NT2/D1 (cell line): Measurements from ENCODE around the gene CCDC40.

Experiments used
- DNase-seq: peaks from one replicate; pipeline ENCODE4 v3.0.0-alpha.2; 2011; ENCODE audit warnings: low read depth, low spot score
- H3K27me3 ChIP-seq: 2 replicates; pipeline ENCODE4 v1.6.0; 2011; ENCODE audit warnings: mild to moderate bottlenecking; ENCODE audit not compliant: insufficient read length, insufficient read depth
- H3K36me3 ChIP-seq: 2 replicates; pipeline ENCODE4 v1.6.1; 2011; ENCODE audit warnings: mild to moderate bottlenecking, low read length, mixed read lengths; ENCODE audit not compliant: insufficient read depth, insufficient read length
- H3K4me1 ChIP-seq: 2 replicates; pipeline ENCODE4 v1.5.1; 2011; ENCODE audit not compliant: insufficient read depth, insufficient read length
- H3K4me3 ChIP-seq: 2 replicates; pipeline ENCODE4 v1.5.1; 2011; ENCODE audit warnings: low read depth; ENCODE audit not compliant: insufficient read length
- H3K9ac ChIP-seq: 2 replicates; pipeline ENCODE4 v1.6.0; 2011; ENCODE audit warnings: low read depth; ENCODE audit not compliant: insufficient read length
- H3K9me3 ChIP-seq: 2 replicates; pipeline ENCODE4 v1.5.1; 2011; ENCODE audit warnings: mild to moderate bottlenecking, low read length; ENCODE audit not compliant: insufficient read depth
- SUZ12 ChIP-seq: IDR thresholded peaks from 2 replicates; pipeline ENCODE4 v1.6.1; 2011; ENCODE audit not compliant: insufficient read length, insufficient read depth; ENCODE audit errors: extremely low read depth
- YY1 ChIP-seq: IDR thresholded peaks from 2 replicates; pipeline ENCODE4 v1.6.1; 2011; ENCODE audit not compliant: insufficient read length, insufficient read depth
- ZNF274 ChIP-seq: IDR thresholded peaks from 2 replicates; pipeline ENCODE4 v1.6.1; 2011; ENCODE audit warnings: mild to moderate bottlenecking, low read depth, low read length

Gene CCDC40

GRCh38 chr17:80025796-80026195 is 10.6 kb upstream of the CCDC40 start:
- Histone ChIP-seq H3K36me3 (peaks cover 18% of the 10 kb centered on the region), H3K4me3 (no peak overlapping the region), H3K9me3 (no peaks in the 10 kb centered on the region), H3K27me3 (no peaks in the 10 kb centered on the region), H3K9ac (no peak overlapping the region), H3K4me1 (peaks cover 10% of the 10 kb centered on the region)
- TF ChIP-seq ZNF274 (no peak), SUZ12 (no peak), YY1 (no peak)
- DNase-seq, result no peak

- no peak for DNase-seq
- TF ChIP-seq YY1 (no peak), ZNF274 (no peak), SUZ12 (no peak)
- Histone ChIP-seq H3K36me3 (peaks cover 22% of the 10 kb centered on the region), H3K4me1 (peaks cover 10% of the 10 kb centered on the region), H3K9me3 (no peaks in the 10 kb centered on the region), H3K9ac (no peak overlapping the region), H3K4me3 (no peak overlapping the region), H3K27me3 (no peaks in the 10 kb centered on the region)
Observed at GRCh38 chr17:80026359-80027042, 9.9 kb upstream of the CCDC40 start.

DNA sequence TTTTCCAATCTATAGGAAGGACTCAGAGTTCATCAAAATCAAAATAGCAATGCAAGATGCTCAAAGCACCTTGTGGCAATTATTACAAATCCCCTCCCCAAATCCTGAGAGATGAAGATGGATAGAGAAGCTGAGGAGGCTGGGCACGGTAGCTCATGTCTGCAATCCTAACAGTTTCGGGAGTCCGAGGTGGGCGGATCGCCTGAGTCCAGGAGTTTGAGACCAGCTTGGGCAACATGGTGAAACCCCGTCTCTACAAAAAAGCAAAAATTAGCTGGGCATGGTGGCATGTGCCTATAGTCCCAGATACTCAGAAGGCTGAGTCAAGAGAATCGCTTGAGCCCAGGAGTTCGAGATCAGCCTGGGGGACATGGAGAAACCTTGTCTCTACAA is 9.4 kb upstream of the CCDC40 start:
- Histone ChIP-seq H3K9ac (no peak overlapping the region), H3K27me3 (no peaks in the 10 kb centered on the region), H3K36me3 (peaks cover 24% of the 10 kb centered on the region), H3K4me3 (no peak overlapping the region), H3K4me1 (peaks cover 10% of the 10 kb centered on the region), H3K9me3 (no peaks in the 10 kb centered on the region)
- TF ChIP-seq SUZ12 (no peak), ZNF274 (no peak), YY1 (no peak)
- no peak for DNase-seq

GRCh38 chr17:80028030-80028429 is 8.4 kb upstream of the CCDC40 start:
- Histone ChIP-seq H3K4me3 (no peak overlapping the region), H3K36me3 (peaks cover 29% of the 10 kb centered on the region), H3K9me3 (no peaks in the 10 kb centered on the region), H3K4me1 (peaks cover 10% of the 10 kb centered on the region), H3K9ac (no peak overlapping the region), H3K27me3 (no peaks in the 10 kb centered on the region)
- no peak for TF ChIP-seq ZNF274
- no peak for TF ChIP-seq SUZ12
- TF ChIP-seq YY1, result no peak
- DNase-seq, result no peak

DNA sequence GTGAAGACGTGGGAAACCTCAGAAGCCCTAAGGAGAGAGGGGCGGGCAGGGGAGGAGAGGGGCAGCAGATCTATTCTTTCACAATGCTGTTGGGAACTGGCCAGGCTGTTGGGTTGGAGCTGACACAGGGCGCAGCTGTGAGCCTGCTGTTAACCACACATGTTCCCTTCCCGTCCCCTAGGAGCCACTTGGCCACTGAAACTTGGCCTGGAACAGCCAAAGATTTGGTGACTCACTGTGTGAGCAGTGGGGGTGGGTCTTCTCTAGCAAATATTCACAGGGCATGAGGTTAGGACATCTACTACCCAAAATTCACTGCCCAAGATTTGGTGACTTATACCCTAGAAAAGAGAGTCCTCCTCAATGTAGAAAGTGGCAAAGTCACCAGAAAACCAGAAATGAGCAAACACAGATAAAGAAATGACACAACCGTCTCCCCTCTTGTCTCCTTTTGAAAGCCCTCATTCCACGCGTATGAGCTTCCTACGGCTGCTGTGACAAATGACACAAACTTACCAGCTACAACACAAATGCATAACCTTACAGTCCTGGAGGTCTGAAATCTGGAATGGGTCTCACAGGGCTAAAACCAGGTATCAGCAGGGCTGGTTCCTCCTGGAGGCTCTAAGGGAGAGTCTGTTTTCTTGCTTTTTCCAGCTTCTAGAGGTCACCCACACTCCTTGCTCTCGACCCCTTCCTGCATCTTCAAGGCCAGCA is 7.0 kb upstream of the CCDC40 start:
- no peak overlapping the region for H3K4me3 ChIP-seq
- no peak for TF ChIP-seq YY1
- no peak for TF ChIP-seq SUZ12
- TF ChIP-seq ZNF274, result no peak
- H3K27me3 ChIP-seq, result no peaks in the 10 kb centered on the region
- peaks cover 8% of the 10 kb centered on the region for H3K4me1 ChIP-seq
- no peaks in the 10 kb centered on the region for H3K9me3 ChIP-seq
- no peak for DNase-seq
- H3K36me3 ChIP-seq, result peaks cover 33% of the 10 kb centered on the region
- no peak overlapping the region for H3K9ac ChIP-seq

DNA sequence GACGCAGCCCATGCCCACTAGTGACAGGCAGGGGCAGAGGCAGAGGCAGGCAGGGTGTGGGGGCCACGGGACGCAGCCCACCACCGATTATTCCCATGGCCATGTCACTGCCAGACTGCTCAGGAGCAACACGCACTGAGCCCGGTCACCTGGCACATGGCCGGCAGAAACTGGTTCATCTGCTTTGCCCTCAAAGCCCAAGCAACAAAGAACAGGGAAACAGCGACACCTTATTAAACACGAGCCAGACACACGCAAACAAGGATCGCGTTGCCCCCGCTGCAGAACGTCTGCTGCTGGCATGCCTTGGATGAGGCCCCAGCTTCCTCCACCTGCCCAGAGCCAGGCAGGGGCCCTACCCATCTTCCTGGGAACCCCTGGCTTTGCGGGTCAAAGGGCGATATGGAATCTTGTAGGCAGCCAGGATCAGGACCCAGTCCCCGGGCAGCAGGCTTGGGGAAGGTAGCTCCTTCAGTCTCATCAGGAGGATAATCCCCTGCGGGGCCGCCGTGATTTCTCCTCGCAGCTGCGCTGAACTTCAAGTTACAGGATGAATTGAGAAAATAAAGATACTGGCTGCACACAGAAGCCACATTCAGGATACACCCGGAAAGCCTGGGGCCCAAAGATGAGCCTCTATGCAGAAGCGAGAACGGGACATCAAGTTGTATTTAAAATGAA is 5.6 kb upstream of the CCDC40 start:
- peaks cover 2% of the 10 kb centered on the region for H3K4me1 ChIP-seq
- H3K9ac ChIP-seq, result no peak overlapping the region
- H3K27me3 ChIP-seq, result no peaks in the 10 kb centered on the region
- peaks cover 33% of the 10 kb centered on the region for H3K36me3 ChIP-seq
- H3K9me3 ChIP-seq, result no peaks in the 10 kb centered on the region
- TF ChIP-seq SUZ12 (no peak), ZNF274 (no peak), YY1 (no peak)
- DNase-seq, result no peak
- H3K4me3 ChIP-seq, result no peak overlapping the region

- TF ChIP-seq ZNF274 (no peak), YY1 (no peak), SUZ12 (no peak)
- no peak overlapping the region for H3K4me3 ChIP-seq
- no peaks in the 10 kb centered on the region for H3K27me3 ChIP-seq
- H3K36me3 ChIP-seq, result peaks cover 28% of the 10 kb centered on the region
- peaks cover 2% of the 10 kb centered on the region for H3K4me1 ChIP-seq
- H3K9ac ChIP-seq, result no peak overlapping the region
- no peak for DNase-seq
- H3K9me3 ChIP-seq, result no peaks in the 10 kb centered on the region
Observed at GRCh38 chr17:80031691-80032430, 4.6 kb upstream of the CCDC40 start.
